NT2/D1 (cell line): ENCODE results near the gene LAMA5.

Experiments
- SUZ12 ChIP-seq: IDR thresholded peaks from 2 replicates; pipeline ENCODE4 v1.6.1; 2011; ENCODE audit not compliant: insufficient read length, insufficient read depth; ENCODE audit errors: extremely low read depth
- YY1 ChIP-seq: IDR thresholded peaks from 2 replicates; pipeline ENCODE4 v1.6.1; 2011; ENCODE audit not compliant: insufficient read length, insufficient read depth

- no peak for TF ChIP-seq YY1
- TF ChIP-seq SUZ12 = no peak
Measured at GRCh38 chr20:62309947-62310756, 57.0 kb downstream of the LAMA5 start.
